ENCODE results near the gene KCNK10. TPM values are rescaled to one million over a fixed set of nuclear protein-coding genes. Genes with fewer than 3 reads are reported as not detected.

The KCNK10 gene
- total RNA-seq, 1 donor from 2014 or later: not detected

DNA sequence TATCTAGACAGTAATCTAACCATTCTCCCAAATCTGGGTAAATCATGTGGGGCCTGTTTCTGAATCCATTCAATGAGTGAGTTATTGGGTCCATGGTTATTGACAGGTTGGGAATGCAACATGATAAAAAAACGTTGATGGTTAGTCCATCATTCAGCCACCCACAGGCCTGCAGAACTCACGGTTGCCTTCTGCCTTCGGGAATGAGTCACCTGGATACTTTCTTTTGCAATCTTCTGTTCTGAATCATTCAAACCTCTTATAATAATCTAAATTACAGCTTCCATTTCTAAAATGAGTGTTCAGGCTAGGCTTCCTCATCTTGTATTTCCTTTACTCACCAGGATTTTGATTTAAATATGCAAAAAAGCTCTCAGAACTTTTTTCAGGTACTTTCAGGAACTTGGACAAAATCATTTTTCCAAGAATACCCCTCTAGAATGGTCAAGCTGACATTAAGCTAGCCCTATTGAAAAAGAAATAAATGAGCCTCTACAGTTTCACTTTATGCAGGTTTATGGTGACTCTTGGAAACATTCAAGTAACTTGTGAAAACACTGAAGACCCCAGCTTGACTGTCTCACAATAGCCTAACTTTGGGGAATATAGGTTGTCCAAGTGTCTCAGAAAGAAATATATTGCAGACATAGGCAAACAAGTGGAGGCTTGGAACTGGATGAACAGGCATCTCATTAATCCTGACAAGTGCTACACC lies 94.4 kb downstream of the KCNK10 start:
- Histone ChIP-seq H3K27ac (no peak overlapping the region), H3K4me3 (no peak overlapping the region), H3K27me3 (no peaks in the 10 kb centered on the region), H3K4me1 (no peaks in the 10 kb centered on the region), H3K9me3 (no peaks in the 10 kb centered on the region), H3K36me3 (no peaks in the 10 kb centered on the region)
- DNase-seq (ENCODE audit: low spot score in 2 of 2): no peak
- TF ChIP-seq, protein P1, sequence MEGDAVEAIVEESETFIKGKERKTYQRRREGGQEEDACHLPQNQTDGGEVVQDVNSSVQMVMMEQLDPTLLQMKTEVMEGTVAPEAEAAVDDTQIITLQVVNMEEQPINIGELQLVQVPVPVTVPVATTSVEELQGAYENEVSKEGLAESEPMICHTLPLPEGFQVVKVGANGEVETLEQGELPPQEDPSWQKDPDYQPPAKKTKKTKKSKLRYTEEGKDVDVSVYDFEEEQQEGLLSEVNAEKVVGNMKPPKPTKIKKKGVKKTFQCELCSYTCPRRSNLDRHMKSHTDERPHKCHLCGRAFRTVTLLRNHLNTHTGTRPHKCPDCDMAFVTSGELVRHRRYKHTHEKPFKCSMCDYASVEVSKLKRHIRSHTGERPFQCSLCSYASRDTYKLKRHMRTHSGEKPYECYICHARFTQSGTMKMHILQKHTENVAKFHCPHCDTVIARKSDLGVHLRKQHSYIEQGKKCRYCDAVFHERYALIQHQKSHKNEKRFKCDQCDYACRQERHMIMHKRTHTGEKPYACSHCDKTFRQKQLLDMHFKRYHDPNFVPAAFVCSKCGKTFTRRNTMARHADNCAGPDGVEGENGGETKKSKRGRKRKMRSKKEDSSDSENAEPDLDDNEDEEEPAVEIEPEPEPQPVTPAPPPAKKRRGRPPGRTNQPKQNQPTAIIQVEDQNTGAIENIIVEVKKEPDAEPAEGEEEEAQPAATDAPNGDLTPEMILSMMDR (IDR thresholded peaks at IDR 0.05): no peak
- intact Hi-C loops (cut with DNase I): no loop called here

DNA sequence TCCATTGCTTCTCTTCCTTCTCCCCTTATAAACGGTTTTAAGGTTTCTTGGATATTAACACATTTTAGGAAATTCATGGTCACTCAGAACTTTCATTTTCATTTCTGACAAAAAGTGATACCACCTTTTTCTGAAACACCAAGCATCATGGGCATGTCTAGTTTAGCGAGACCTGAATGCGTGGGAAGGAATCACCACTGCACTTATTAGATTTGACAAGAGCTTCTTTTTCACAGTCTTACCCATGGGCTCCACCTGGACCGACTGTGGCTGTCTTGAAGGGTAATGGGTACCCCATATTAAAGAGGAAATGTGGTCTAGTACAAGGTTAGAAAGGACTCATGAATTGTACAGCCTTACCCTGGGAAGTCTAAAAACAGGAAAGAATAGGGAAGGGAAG lies 95.4 kb downstream of the KCNK10 start:
- TF ChIP-seq, protein P1 (IDR thresholded peaks at IDR 0.05): no peak
- intact Hi-C loops (cut with DNase I): no loop called here
- no peak for DNase-seq (ENCODE audit: low spot score in 2 of 2)

DNA sequence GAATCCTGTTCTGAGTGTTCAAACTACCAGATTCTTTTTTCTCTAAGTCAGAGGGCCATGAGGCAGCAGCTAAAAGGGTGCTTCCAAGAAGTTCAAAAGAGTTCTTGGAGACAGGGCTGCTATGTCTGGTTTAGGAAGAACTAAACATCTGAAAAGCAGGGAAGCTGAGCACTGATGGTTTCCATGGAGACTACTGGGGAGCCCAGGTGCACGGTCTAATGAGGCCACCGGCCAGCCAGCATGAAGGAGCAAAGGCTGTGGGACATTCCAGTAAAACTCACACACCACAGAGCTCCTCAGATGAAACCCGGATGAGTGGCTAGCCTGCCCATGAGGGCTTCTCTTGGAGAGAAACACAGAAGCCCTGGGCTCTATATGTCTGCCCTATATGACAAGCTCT lies 97.3 kb downstream of the KCNK10 start:
- no peaks in the 10 kb centered on the region for H3K27me3 ChIP-seq
- no peaks in the 10 kb centered on the region for H3K36me3 ChIP-seq
- no peak overlapping the region for H3K4me3 ChIP-seq
- H3K4me1 ChIP-seq: no peaks in the 10 kb centered on the region
- intact Hi-C loops (cut with DNase I): no loop called here
- no peaks in the 10 kb centered on the region for H3K9me3 ChIP-seq
- TF ChIP-seq, protein P1 (IDR thresholded peaks at IDR 0.05): no peak
- DNase-seq (ENCODE audit: low spot score in 2 of 2): no peak
- H3K27ac ChIP-seq: no peak overlapping the region

More for the DNA sequence above, 95.4 kb downstream of the KCNK10 start:
- Histone ChIP-seq H3K27me3 (no peaks in the 10 kb centered on the region), H3K4me1 (no peaks in the 10 kb centered on the region), H3K36me3 (no peaks in the 10 kb centered on the region), H3K9me3 (no peaks in the 10 kb centered on the region), H3K4me3 (no peak overlapping the region), H3K27ac (no peak overlapping the region)

DNA sequence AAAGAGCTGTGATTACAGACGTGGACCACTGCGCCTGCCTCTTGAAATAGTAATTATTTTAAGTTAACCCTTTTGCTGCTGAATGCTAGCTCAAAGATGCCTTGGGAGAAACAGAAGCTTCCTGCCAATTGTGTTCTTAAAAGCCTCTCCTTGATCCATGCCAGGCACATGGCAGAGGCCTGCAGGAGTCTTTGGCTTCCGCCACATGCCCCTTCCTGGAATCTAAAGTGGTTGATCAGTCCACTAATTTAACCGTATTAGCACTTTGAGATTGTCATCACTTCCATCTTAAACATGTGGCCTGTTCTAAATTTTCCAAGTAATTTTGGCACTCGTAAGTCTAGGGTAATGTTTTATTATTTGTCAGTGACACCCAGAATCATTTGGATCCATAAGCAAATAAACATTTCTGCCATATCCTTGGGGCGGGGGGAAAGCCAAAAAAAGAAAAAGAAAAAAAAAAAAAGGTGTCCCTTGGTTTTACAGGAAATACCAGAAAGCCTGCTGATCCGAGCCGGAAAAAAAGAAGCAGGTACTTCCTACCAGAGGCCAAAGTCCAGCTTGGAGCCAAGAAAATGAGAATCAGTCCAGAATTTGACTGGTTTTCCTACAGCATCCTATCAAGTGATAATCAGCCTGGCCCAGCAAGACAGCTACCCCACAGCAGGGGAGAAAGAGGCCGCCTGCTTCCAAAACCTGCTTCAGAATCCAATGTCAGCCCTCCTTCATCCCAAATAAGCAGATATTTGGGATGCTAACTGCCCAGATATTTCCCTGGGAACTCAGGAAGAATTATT lies 104.8 kb downstream of the KCNK10 start:
- no peak for DNase-seq (ENCODE audit: low spot score in 2 of 2)
- intact Hi-C loops (cut with DNase I): no loop called here
- Histone ChIP-seq H3K4me3 (no peak overlapping the region), H3K9me3 (no peaks in the 10 kb centered on the region), H3K36me3 (no peaks in the 10 kb centered on the region), H3K27me3 (no peaks in the 10 kb centered on the region), H3K4me1 (no peaks in the 10 kb centered on the region), H3K27ac (no peak overlapping the region)
- TF ChIP-seq, protein P1 (IDR thresholded peaks at IDR 0.05): no peak

DNA sequence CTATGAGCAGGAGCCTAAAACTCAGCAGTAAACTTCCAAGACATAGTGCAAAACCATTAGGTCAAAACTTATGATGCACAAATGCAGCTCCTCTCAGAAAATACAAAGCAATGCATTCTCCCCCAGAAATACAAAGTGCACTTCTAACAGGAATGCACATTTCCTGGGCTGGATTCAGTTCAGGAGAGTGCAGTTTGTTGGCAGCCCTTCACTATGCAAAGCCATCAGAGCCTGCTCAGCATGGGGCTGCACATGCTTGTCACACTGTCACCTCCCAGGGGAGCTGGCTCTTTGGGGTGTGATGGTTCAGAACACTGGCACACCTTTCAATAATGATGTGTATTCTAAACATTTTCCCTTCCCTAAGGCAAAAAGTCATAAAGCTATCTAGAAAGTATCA lies 110.4 kb downstream of the KCNK10 start:
- DNase-seq (ENCODE audit: low spot score in 2 of 2): no peak
- Histone ChIP-seq H3K36me3 (no peaks in the 10 kb centered on the region), H3K27me3 (no peaks in the 10 kb centered on the region), H3K4me3 (no peak overlapping the region), H3K27ac (no peak overlapping the region), H3K4me1 (no peaks in the 10 kb centered on the region), H3K9me3 (no peaks in the 10 kb centered on the region)
- intact Hi-C loops (cut with DNase I): no loop called here
- TF ChIP-seq, protein P1 (IDR thresholded peaks at IDR 0.05): no peak

Measured in ascending aorta (tissue), 2 donors.